HG03457 (cell line): ENCODE measurements around the gene FBLN7.
"Not testable (repeated sequence)": the region's sequence is repeated elsewhere in the genome, so short reads cannot be mapped to it uniquely, and the experiment has no call there.

ENCODE experiments used
- ATAC-seq: cut with Tn5 transposase; IDR thresholded peaks from one replicate; pipeline ENCODE4 v1.9.1; 2021; ENCODE audit warnings: moderate number of reproducible peaks; ENCODE audit not compliant: unreplicated experiment

FBLN7 gene

DNA sequence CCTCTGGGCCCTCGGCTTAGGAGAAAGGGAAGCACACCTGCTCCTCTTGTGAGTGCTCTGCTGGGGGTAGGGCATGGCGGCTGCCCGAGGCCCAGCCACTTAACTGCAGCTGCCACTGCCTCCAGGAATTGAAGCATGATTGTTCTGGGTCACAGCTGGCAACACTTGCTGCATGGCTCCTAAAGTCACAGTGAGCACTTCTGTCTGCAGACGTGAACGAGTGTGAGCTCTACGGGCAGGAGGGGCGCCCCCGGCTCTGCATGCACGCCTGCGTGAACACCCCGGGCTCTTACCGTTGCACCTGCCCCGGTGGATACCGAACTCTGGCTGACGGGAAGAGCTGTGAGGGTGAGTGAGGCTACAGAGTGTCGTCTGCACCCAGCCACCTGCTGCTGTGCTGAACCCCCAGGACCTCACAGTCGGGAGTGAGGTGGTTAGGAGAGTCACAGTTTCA is 44.4 kb downstream of the FBLN7 start:
- ATAC-seq = no peak

DNA sequence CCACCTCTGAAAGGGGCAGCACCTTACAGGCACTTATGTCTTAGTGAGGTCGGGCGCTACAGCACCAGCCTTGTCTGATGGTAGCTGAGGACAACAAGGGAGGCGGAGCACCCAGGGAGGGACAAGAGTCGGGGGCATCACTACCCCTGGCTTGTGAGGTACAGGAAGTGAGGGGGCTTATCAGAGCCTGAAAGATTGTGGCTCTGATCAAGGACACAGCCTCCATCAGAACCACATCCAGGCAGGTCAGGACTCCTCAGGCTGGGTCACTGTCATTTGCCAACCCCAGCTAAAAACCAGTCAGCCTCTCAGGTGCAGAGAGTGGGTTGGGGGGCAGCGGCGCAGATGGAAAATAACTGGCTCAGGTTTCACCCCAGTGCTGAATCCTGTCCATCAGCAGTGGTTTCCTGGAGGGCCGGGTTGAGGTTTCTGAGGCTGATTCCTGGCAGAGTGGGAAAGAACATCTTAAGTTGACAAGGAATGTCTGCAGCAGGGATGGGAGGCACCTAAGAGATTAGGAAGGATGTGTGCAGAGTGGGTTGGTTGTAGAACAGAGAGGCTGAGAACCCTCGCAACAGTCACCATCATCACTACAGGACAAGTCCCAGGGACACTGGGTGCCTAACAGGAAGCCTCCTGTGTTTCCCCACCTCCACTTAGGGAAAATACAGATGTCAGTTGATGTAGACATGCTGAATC is 45.3 kb downstream of the FBLN7 start:
- no peak for ATAC-seq

DNA sequence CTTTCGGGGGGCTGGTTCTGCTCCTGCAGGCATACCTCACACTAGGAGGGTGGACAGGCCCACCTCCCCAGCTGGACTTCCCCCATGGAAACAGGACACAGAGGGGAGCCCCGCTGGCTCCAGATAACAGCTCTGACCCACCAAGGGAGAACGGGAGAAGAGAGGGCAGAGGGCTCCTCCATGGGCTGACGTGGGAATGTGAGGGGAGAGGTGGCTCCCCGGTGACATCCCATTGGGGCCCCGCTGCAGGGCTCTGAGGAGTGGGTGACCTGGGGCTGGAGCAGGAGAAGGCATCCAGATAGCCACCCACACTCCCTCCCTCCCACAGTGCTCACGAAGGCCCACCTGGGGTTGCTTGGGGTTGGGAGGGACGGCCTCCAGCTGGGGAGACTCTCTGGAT is 45.9 kb downstream of the FBLN7 start:
- ATAC-seq = no peak

DNA sequence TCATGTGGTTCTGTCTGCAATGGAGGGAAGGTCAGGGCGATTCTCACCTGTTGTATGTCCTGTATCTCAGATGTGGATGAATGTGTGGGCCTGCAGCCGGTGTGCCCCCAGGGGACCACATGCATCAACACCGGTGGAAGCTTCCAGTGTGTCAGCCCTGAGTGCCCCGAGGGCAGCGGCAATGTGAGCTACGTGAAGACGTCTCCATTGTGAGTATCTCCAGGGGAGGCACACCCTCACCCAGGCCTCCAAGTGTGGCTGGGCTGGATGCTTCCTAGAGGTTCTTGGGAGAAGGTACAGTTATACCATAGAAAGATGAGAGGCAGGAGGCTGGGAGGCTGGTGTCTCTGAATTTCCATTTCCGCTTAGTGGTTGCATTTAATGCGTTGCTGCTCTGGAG is 46.9 kb downstream of the FBLN7 start:
- no peak for ATAC-seq

DNA sequence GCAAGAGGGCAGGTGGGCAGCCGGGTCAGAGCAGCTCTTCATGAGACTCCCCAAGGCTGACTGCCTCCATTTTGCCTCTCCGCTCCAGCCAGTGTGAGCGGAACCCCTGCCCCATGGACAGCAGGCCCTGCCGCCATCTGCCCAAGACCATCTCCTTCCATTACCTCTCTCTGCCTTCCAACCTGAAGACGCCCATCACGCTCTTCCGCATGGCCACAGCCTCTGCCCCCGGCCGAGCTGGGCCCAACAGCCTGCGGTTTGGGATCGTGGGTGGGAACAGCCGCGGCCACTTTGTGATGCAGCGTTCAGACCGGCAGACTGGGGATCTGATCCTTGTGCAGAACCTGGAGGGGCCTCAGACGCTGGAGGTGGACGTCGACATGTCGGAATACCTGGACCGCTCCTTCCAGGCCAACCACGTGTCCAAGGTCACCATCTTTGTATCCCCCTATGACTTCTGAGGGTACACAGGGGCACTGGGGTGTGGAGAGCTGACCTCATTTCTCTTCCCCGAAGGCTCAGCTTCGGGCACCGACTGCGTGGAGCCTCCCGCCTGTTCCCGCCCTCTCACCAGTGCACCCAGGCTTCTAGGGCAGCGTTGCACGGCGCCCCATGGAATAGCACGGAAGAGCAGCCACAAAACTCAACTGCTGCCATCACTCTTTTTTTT is 49.0 kb downstream of the FBLN7 start:
- no peak for ATAC-seq

DNA sequence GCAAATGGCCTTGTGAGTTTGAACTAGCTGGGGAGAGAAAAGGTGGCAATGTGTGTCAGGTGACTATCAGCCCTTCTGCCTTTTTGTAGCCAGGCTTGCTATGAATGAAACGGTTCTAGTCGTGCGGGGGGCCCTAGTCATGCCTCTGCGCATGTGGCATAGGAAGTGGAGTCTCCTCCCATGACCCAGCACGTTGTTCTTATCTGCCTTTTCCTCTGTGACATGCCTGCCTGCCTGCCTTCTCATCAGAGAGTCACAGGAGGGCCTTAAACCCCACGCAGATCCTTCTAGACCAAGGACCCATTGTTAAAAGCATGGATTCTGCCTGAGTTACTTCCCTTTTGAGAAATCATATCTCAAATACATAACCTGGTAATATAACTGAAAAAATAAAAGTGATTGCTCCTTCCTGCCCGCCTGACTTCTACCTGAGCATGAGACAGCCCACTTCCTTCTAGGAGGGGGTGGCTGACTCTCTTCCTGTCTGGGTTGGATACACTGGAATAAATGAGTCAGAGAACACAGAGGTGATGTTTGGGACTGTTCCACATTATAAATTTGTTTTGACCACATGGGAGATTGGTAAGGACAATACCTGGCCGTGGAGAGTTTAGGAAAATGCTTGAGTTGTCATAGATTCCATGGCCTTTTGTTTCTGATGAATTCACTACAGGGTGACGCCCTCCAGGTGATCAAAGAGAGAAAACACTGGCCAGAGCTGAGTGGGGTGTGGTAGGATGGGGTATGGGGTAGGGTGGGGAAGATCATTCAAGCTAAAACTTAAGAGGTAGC is 49.8 kb downstream of the FBLN7 start:
- no peak for ATAC-seq

DNA sequence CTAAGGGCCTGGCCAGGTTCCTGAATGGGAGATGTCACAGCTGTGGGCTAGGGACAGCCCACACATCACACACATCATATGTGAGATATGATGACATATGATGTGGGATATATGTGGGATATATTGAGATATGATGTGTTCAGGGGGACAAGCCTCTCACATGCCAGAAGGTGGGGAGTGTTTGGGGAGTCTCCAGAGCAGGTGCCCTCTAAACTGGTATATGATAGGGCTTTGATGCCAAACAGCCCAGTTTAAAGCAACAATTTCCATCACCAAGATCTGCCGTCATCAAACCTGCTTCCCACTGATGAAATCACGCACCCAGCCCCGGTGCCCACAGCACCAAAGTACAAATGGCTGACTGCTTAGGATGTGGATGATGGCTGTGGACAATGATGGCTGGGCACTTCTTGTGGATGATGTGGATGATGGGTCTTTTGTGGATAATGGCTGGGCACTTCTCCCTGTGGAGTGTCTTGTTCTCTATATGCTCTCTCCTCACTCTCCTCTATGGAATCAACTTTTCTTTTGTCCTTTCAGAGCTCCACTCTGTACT is 50.9 kb downstream of the FBLN7 start:
- ATAC-seq = no peak

DNA sequence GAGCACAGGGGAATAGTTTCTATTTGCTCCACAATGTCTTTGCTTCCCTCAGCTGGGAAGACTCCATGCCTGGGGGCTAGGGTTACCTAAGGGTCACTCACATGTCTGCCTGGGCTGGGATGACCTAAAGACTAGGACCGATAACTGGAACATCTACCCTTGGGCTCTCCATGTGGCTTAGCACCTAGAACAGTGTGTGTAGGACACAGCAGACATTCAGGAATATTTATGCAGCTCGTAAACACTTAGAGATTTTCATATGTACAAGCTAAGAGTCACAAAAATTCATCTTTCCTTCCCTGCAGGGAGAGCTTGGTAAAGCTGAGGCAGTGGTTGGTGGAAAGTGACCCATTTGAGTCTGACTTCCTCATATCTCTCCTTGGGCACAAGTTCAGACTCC is 55.8 kb downstream of the FBLN7 start:
- no peak for ATAC-seq

DNA sequence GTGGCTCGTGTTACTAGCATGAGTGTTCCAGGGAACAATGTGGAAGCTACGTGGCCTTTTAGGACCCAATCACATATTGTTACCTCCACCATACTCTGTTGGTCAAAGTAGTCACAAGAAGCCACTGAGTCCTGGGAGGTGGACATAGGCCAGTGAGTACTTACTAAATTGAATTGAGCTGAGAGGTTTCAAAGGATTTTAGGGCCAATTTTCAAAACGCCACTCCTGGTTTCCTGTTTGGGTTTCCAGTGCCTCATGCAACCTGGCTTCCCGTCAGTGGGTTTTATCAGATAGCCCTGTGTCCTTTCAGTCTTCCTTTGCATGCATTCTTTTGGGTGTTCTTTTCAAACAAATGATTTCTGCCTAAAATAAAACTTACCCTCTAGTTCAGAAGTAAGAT is 56.3 kb downstream of the FBLN7 start:
- no peak for ATAC-seq

DNA sequence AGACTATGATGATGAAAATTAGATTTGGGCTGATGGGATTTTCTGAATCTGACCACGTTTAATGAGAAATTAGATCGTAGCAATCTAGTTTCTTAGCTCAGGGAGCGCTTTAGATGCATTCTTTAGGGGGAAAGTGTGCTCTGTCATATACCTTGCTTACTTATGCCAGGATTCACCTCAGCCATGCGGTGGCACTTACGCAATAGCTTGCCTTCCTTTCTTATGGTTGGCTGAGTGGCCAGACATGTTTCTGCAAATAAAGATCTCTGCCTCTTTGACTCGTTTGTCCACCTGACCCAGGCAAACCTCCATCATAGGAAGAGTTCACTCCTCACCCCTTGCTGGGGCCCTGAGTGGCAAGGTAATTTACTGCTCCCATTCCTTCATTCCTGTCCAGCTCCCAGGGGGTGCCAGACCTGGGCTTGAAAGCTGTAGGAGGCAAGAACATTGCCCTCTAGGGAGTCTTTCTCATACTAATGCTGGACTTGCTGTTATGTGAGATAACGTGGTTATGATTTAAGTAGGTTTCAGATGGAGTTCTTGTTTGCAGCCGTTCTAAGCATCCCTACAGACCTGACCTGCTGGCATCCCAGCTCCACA is 57.1 kb downstream of the FBLN7 start:
- no peak for ATAC-seq

DNA sequence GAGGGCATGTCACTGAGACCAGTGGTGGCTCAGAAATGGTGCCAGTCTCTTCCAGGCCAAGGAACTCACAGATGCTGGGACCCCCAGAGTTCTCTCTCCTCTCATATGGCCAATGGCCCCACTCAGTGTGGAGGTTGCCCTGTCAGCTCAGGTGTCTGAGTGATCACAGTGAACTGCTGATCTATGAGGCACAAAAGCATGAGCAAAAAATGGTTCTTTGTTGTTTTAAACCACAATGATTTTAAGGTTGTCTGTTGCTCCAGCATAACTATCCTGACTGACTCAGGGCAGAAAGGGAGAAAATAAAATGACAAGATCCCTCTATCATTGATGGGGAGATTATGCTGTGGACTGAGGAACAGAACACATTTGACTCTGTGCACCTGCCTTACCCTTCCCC is 57.8 kb downstream of the FBLN7 start:
- no peak for ATAC-seq

DNA sequence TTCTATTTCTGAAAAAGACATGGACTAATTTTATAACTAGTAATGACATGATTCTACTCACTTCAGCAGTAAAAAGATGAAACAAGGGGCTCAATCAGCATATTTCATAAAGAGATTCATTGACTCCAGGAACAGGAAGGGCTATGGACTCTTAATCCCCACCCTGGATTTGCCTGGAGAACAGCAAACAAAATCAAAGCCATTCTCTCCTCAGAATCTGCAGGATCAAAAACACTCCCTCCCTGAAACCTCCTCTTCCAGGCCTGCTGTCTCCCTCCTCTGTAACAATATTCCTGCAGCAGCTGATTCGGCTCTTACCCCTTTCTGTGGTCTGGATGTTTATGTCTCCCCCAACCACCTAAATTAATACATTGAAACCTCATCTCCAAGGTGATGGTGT is 59.7 kb downstream of the FBLN7 start:
- ATAC-seq = no peak

DNA sequence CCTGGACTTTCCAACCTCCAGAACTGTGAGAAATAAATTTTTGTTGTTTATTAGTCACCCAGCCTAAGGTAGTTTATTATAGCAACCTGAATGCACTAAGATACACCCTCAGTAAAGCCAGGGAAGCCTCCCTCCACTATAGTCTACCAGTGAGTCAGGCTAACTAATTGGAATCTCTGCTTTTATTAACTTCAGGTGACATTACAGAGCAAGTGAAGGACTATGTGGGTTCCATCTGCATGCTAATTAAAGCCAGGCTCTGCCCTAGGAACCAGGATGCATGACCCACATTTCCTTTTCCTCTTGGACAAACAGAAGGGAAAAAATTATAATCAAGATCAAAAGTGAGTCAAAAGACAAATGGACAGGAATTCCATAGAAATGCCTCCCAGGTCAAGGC is 60.6 kb downstream of the FBLN7 start:
- no peak for ATAC-seq

DNA sequence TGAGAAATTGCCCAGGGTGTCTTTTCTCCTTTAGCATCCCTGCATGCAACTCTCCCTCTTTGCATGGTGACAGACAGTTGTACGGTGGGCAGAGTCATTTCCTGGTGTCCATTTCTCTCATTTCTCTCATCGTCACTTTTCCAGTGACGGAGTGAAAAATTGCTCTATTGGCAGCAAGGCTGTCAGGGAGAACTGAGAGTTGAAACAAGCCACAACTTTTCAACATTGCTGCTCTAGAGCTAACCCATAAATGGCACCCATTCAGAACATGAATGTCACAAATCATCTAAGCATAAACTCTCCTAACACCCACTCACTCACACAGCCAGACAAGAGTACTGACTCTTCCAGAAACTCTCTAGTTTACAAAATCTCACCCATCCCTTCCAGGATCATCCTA is 61.0 kb downstream of the FBLN7 start:
- ATAC-seq = no peak

DNA sequence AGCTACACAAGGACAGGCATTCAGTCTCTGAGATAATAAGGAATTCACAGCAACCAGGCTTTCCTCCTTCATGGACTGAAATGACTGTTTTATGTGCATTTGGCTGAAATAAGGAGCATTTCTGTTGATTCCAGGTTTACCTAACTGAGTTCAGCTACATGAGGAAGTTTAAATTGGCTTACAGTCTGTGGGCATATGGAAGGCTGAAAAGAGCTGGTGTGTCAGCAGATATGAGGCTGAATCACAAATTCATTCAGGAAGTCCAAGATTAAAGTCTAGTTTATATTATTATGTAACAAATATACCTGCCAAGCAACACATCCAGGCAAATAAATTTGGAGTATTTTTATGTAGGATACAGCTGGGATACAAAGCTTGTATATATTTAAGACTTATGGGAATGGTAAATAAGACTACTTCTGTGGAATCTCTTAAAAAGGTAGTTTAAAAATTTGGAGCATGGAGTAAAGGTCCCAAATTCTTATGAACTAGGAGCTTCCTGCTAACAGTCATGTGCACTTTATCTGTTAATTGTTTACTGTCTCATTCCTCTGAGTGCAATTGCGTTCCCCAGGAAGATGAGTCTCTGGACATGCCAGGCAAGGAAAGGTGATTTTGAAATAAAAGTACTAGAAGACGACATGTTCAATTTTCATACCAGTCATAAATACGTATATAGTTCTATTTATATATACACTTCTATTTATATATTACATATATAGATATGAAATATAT is 63.7 kb downstream of the FBLN7 start:
- no peak for ATAC-seq

DNA sequence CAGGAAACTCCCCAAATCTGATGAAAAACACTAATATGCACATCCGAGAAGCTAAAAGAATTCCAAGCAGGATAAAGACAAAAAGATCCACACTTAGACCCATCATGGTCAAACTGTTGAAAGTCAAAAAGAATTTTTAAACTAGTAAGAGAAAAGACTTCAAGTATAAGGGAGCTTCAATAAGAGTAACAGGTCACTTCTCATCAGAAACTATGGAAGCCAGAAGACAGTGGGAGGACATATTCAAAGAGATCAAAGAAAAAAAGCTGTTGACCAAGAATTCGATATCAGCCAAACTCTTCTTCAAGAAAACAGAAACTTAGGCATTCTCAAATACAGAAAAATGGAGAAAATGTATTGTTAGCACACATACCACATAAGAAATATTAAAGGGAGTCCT is 66.2 kb downstream of the FBLN7 start:
- ATAC-seq = no peak

DNA sequence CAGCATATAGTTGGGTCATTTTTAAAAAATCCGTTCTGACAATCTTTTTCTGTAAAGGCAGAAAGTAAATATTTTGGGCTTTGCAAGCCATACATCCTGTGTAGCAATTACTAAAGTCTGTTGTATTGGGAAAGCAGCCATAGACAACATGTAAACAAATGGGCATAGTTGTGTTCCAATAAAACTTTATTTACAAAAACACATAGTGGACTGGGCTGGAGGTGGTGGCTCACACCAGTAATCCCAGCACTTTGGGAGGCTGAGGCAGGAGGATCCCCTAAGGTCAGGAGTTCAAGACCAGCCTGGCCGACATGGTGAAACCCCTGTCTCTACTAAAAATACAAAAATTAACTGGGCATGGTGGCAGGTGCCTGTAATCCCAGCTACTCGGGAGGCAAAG is 69.7 kb downstream of the FBLN7 start:
- ATAC-seq = not testable (repeated sequence)

DNA sequence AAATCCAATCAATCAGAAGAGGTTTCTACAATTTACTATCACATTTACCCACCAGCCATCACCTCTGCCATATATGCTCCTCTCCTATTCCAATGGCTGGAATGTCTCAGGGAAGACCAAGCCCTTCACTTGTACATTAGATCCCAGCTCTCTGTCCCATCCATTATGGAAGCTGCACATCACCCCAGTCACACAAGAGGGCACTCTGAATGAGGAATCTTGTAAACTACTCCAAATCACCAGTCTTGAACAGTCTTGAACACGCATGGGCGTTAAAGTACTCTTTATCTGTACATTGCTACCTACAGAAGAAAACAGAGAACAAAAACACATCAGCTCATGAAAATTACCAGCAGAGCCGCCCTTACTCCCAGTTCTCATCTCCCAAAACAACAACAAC is 78.0 kb downstream of the FBLN7 start:
- ATAC-seq = no peak

DNA sequence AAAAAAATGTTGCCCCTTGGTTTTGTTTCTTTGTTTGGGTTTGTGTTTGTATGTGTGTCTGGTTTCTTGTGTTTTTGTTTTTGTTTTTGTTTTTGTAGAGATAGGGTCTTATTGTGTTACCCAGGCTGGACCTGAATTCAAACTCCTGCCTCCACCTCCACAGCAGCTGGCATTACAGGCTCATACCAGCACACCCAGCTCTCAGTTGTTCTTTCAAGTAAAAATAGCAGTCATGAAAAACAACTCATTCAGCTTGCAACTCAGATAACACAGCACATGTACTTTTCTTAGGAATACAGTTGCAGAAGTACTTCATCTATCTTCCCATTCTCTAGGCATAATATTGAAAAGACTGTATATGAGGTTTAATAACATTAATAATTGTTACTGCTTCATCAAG is 79.7 kb downstream of the FBLN7 start:
- ATAC-seq = no peak

DNA sequence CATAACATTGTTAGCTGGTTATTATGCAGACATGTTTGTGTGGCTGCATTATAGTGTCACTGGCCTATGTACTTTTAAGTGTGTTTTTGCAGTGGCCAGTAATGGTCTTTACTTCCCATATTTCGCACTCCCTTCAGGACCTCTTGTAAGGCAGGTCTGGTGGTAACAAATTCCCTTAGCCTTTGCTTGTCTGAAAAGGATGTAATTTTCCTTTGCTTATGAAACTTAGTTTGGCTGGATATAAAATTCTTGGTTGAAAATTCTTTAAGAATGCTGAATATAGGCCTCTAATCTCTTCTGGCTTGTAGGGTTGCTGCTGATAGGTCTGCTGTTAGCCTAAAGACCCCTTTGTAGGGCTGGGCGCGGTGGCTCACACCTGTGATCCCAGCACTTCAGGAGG is 82.0 kb downstream of the FBLN7 start:
- ATAC-seq = no peak

DNA sequence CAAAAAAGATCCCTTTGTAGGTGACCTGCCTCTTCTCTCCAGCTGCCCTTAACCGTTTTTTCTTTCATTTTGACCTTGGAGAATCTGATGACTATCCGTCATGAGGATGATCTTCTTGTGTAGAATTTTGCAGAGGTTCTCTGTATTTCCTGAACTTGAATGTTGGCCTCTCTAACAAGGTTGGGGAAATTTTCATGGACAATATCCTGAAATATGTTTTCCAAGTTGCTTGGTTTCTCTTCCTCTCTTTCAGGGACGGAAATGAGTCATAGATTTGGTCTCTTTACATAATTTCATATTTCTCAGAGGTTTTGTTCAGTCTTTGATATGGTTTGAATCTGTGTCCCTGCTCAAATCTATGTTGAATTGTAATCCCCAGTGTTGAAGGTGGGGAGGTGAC is 82.6 kb downstream of the FBLN7 start:
- ATAC-seq = no peak
